B cell (primary cell): Measurements from ENCODE around the gene TFEB. TPM values are rescaled to one million over a fixed set of nuclear protein-coding genes. Genes with fewer than 3 reads are reported as not detected.

Source experiments
- ATAC-seq: fragments of 200-7000 bp; cut with Tn5 transposase; one replicate; pipeline ENCODE4 v1.10.0; 2021; ENCODE audit warnings: low read depth, mild to moderate bottlenecking, moderate number of reproducible peaks, moderate library complexity
- CTCF ChIA-PET: fragments of 350-600 bp; sonication (Branson Sonifier 250); formaldehyde crosslinking; loops from one replicate; lab custom pipeline; 2021; ENCODE audit warnings: antibody characterized with exemption, inconsistent platforms; lab: Charles Lee
- POLR2A ChIA-PET: fragments of 350-600 bp; sonication (Branson Sonifier 250); formaldehyde crosslinking; loops from one replicate; lab custom pipeline; 2021; ENCODE audit warnings: antibody characterized with exemption; lab: Charles Lee
- DNase-seq: peaks from one replicate; pipeline ENCODE4 v3.0.0; 2013
- H2AFZ ChIP-seq: 2 replicates; pipeline ENCODE4 v1.6.1; 2012; ENCODE audit warnings: mild to moderate bottlenecking, low read depth, low read length; ENCODE audit not compliant: insufficient read depth, poor library complexity, severe bottlenecking
- H3K27ac ChIP-seq, 2 donors: 1 replicate in 1 of 2; 2 replicates in 1 of 2; pipeline ENCODE4 v1.5.1; 2012 to 2013; ENCODE audit warnings: low read length in 2 of 2, mild to moderate bottlenecking in 2 of 2, moderate library complexity in 1 of 2
- H3K27me3 ChIP-seq, 4 experiments: fragments of 200-600 bp in 1 of 4; sonication (generic) in 1 of 4; replicated peaks in 1 of 4; 1 replicate in 2 of 4; 2 replicates in 2 of 4; pipeline versions ENCODE4 v1.6.1 to v1.7.0; 2013 to 2016; ENCODE audit warnings: low read length in 3 of 4, mild to moderate bottlenecking in 2 of 4, mixed read lengths in 1 of 4, moderate library complexity in 1 of 4; ENCODE audit not compliant: insufficient read depth in 4 of 4, control insufficient read depth in 3 of 4; ENCODE audit errors: control extremely low read depth in 1 of 4
- H3K36me3 ChIP-seq, 2 experiments: replicated peaks in 1 of 2; 1 replicate in 1 of 2; 2 replicates in 1 of 2; pipeline versions ENCODE4 v1.6.1 to v1.7.1; 2013; ENCODE audit warnings: low read length in 1 of 2; ENCODE audit not compliant: insufficient read depth in 2 of 2, control insufficient read depth in 1 of 2; ENCODE audit errors: control extremely low read depth in 1 of 2, extremely low read depth in 1 of 2
- H3K4me1 ChIP-seq, 2 donors: fragments of 200-600 bp in 1 of 2; sonication (generic) in 1 of 2; 1 replicate in 1 of 2; 2 replicates in 1 of 2; pipeline versions ENCODE4 v1.5.1 to v1.6.1; 2013 to 2017; ENCODE audit warnings: low read length in 2 of 2; ENCODE audit not compliant: control insufficient read depth in 2 of 2, insufficient read depth in 2 of 2
- H3K4me2 ChIP-seq: replicated peaks from 2 replicates; pipeline ENCODE3; 2012; ENCODE audit warnings: mild to moderate bottlenecking, low read depth, low read length; ENCODE audit not compliant: poor library complexity, severe bottlenecking
- H3K4me3 ChIP-seq, 5 experiments: fragments of 200-600 bp in 1 of 5; sonication (generic) in 1 of 5; 1 replicate in 3 of 5; 2 replicates in 2 of 5; pipeline versions ENCODE4 v1.5.1 to v1.7.0; 2011 to 2016; ENCODE audit warnings: low read length in 4 of 5, mild to moderate bottlenecking in 4 of 5, low read depth in 2 of 5, control low read depth in 1 of 5, moderate library complexity in 1 of 5; ENCODE audit not compliant: insufficient read depth in 1 of 5; ENCODE audit errors: control extremely low read depth in 1 of 5, extremely low read depth in 1 of 5
- H3K79me2 ChIP-seq: fragments of 200-600 bp; sonication (generic); one replicate; pipeline ENCODE4 v1.6.0; 2016; ENCODE audit warnings: low read length; ENCODE audit not compliant: control insufficient read depth, insufficient read depth
- H3K9ac ChIP-seq: fragments of 200-600 bp; sonication (generic); 2 replicates; pipeline ENCODE4 v1.6.1; 2017; ENCODE audit warnings: mild to moderate bottlenecking, low read length, moderate library complexity
- H3K9me3 ChIP-seq, 3 donors: one replicate each; pipeline versions ENCODE4 v1.6.1 to v1.7.1; 2013; ENCODE audit warnings: low read length in 2 of 3; ENCODE audit not compliant: control insufficient read depth in 2 of 3, insufficient read depth in 1 of 3; ENCODE audit errors: control extremely low read depth in 1 of 3
- H4K20me1 ChIP-seq: 2 replicates; pipeline ENCODE4 v1.6.0; 2012; ENCODE audit warnings: mild to moderate bottlenecking, low read length; ENCODE audit not compliant: insufficient read depth, control insufficient read depth, poor library complexity, severe bottlenecking
- H3K27ac Mint-ChIP-seq: one replicate; pipeline ENCODE4 v1.8.0; 2021; ENCODE audit warnings: mixed read lengths
- H3K27me3 Mint-ChIP-seq: one replicate; pipeline ENCODE4 v1.8.0; 2021; ENCODE audit warnings: mixed read lengths
- H3K4me1 Mint-ChIP-seq: one replicate; pipeline ENCODE4 v1.8.0; 2021; ENCODE audit warnings: mixed read lengths
- H3K4me3 Mint-ChIP-seq: one replicate; pipeline ENCODE4 v1.8.0; 2021; ENCODE audit warnings: mixed read lengths
- H3K9me3 Mint-ChIP-seq: one replicate; pipeline ENCODE4 v1.8.0; 2022; ENCODE audit warnings: mixed read lengths; ENCODE audit not compliant: insufficient read depth
- CTCF ChIP-seq: fragments of 200-600 bp; IDR thresholded peaks from one replicate; pipeline ENCODE4 v1.8.0; 2022; ENCODE audit warnings: antibody characterized with exemption, mild to moderate bottlenecking
- EZH2 ChIP-seq: IDR thresholded peaks from 2 replicates; pipeline ENCODE4 v1.6.1; 2012; ENCODE audit warnings: borderline replicate concordance, low read depth, mild to moderate bottlenecking, moderate library complexity, low read length; ENCODE audit not compliant: insufficient read depth, poor library complexity, severe bottlenecking
- WGBS: methylation state at CpG from one replicate; pipeline ENCODE4 v1.1.5; 2013; ENCODE audit warnings: missing lambda C conversion rate; ENCODE audit not compliant: insufficient coverage; 5-methylcytosine and 5-hydroxymethylcytosine counted together
- intact Hi-C: fragments of 100-400 bp; cut with micrococcal nuclease; formaldehyde crosslinking; loops from one replicate; pipeline ENCODE4 v1.10.0; 2022
- polyA plus RNA-seq: library from polyadenylated mRNA; depleted of rRNA; stranded (reverse); fragments of >200 nt; gene quantifications from 2 replicates; pipeline ENCODE4 v1.2.3, GENCODE V29; 2012
- total RNA-seq, 2 donors: library from RNA; stranded (reverse); fragments of 120-200 nt in 1 of 2; gene quantifications; 1 replicate in 1 of 2; 2 replicates in 1 of 2; pipeline versions ENCODE4 v1.2.3 to v1.2.4, GENCODE V29; 2013 to 2022

Gene TFEB
- total and polyA plus RNA-seq, 2 donors (not counting 1 experiment from before 2014, with no cell fraction given), result 113 to 148 TPM

GRCh38 chr6:41713650-41714291 is 21.6 kb downstream of the TFEB start:
- Histone ChIP-seq H3K27me3 (no peaks in the 10 kb centered on the region), H3K4me2 (peak overlapping the region; percentile 66), H3K27ac (peak overlapping the region; percentile 43 to 77), H3K4me1 (peaks cover 73 to 87% of the 10 kb centered on the region in 2 donors), H2AFZ (no peak overlapping the region), H4K20me1 (peaks cover 71% of the 10 kb centered on the region), H3K36me3 (peaks cover 8 to 71% of the 10 kb centered on the region in 2 experiments), H3K9me3 (no peaks in the 10 kb centered on the region), H3K79me2 (peaks cover 99% of the 10 kb centered on the region), H3K4me3 (peak overlapping the region in 1 of 5 experiments; percentile 19), H3K9ac (no peak overlapping the region)
- no peaks in the 10 kb centered on the region for H3K27me3 Mint-ChIP-seq
- ATAC-seq (peak; percentile 69), DNase-seq (peak; percentile 38)
- peak overlapping the region; percentile 94 for H3K27ac Mint-ChIP-seq
- peaks cover 91% of the 10 kb centered on the region for H3K4me1 Mint-ChIP-seq
- intact Hi-C loops, result loop anchor here (1.0 kb wide), 1 partner anchor 10 kb away; no protein-coding TSS in a partner anchor
- ChIA-PET CTCF (interaction anchor here (0.8 to 7.7 kb wide), 8 partner anchors 7 to 72 kb away, joined by 3 to 145 read pairs (median 7); partner anchors contain the start of gene TFEB), POLR2A (interaction anchor here (1.4 to 8.6 kb wide), 4 partner anchors 9 to 20 kb away, joined by 5 to 108 read pairs (median 14); partner anchors contain the start of gene TFEB)
- peak overlapping the region; percentile 75 for H3K4me3 Mint-ChIP-seq
- TF ChIP-seq CTCF (no peak), EZH2 (no peak)
- WGBS, result 68% methylated on average over 14 of the region's 14 CpGs
- H3K9me3 Mint-ChIP-seq, result no peaks in the 10 kb centered on the region

GRCh38 chr6:41713159-41713649 is 22.2 kb downstream of the TFEB start:
- CTCF ChIA-PET, result interaction anchor here (0.9 to 7.7 kb wide), 7 partner anchors 7 to 73 kb away, joined by 3 to 145 read pairs (median 11); partner anchors contain the start of gene TFEB
- Histone ChIP-seq H3K36me3 (peaks cover 8 to 74% of the 10 kb centered on the region in 2 experiments), H3K9ac (no peak overlapping the region), H3K4me1 (peaks cover 73 to 87% of the 10 kb centered on the region in 2 donors), H3K79me2 (peaks cover 99% of the 10 kb centered on the region), H3K27me3 (no peaks in the 10 kb centered on the region), H3K9me3 (no peaks in the 10 kb centered on the region), H3K4me2 (peak overlapping the region; percentile 66), H2AFZ (no peak overlapping the region), H3K27ac (peak overlapping the region; percentile 43 to 77), H3K4me3 (peak overlapping the region in 1 of 5 experiments; percentile 19), H4K20me1 (peaks cover 67% of the 10 kb centered on the region)
- H3K27ac Mint-ChIP-seq, result peak overlapping the region; percentile 94
- H3K27me3 Mint-ChIP-seq, result no peaks in the 10 kb centered on the region
- DNase-seq (no peak), ATAC-seq (peak; percentile 2)
- no peak for TF ChIP-seq CTCF
- TF ChIP-seq EZH2, result no peak
- intact Hi-C loops, result no loop called here
- 51% methylated on average over 6 of the region's 9 CpGs for WGBS
- POLR2A ChIA-PET, result interaction anchor here (1.4 to 8.6 kb wide), 4 partner anchors 8 to 21 kb away, joined by 5 to 108 read pairs (median 14); partner anchors contain the start of gene TFEB
- peaks cover 91% of the 10 kb centered on the region for H3K4me1 Mint-ChIP-seq
- H3K9me3 Mint-ChIP-seq, result no peaks in the 10 kb centered on the region
- H3K4me3 Mint-ChIP-seq, result peak overlapping the region; percentile 75
